ENCODE results near the gene VCAN. TPM values are rescaled to one million over a fixed set of nuclear protein-coding genes. Genes with fewer than 3 reads are reported as not detected.

The VCAN gene
- total and polyA plus RNA-seq, 4 donors: 0.97 to 15.6 (median 4.8) TPM

DNA sequence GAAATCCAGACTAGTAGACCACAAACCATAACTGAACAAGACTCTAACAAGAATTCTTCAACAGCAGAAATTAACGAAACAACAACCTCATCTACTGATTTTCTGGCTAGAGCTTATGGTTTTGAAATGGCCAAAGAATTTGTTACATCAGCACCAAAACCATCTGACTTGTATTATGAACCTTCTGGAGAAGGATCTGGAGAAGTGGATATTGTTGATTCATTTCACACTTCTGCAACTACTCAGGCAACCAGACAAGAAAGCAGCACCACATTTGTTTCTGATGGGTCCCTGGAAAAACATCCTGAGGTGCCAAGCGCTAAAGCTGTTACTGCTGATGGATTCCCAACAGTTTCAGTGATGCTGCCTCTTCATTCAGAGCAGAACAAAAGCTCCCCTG lies 68.6 kb downstream of the VCAN start:
- Histone ChIP-seq H3K4me1 (ENCODE audit: control insufficient read depth in 4 of 4, insufficient read depth in 4 of 4, low read length in 3 of 4) (no peaks in the 10 kb centered on the region), H3K9me3 (ENCODE audit: control insufficient read depth in 4 of 4, low read length in 3 of 4) (no peaks in the 10 kb centered on the region), H3K27me3 (ENCODE audit: control insufficient read depth in 4 of 4, insufficient read depth in 4 of 4, low read length in 3 of 4) (no peaks in the 10 kb centered on the region), H3K9ac (ENCODE audit: low read depth in 1 of 2, low read length in 2 of 2) (no peak overlapping the region), H3K27ac (ENCODE audit: low read depth in 1 of 2, low read length in 2 of 2) (no peak overlapping the region), H3K36me3 (ENCODE audit: control insufficient read depth in 4 of 4, insufficient read depth in 3 of 4, low read depth in 1 of 4, low read length in 3 of 4) (no peaks in the 10 kb centered on the region), H3K4me3 (ENCODE audit: low read depth in 1 of 3, low read length in 3 of 3) (no peak overlapping the region)
- TF ChIP-seq, protein P1, sequence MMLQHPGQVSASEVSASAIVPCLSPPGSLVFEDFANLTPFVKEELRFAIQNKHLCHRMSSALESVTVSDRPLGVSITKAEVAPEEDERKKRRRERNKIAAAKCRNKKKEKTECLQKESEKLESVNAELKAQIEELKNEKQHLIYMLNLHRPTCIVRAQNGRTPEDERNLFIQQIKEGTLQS (IDR thresholded peaks at IDR 0.05): no peak
- TF ChIP-seq, protein P2, sequence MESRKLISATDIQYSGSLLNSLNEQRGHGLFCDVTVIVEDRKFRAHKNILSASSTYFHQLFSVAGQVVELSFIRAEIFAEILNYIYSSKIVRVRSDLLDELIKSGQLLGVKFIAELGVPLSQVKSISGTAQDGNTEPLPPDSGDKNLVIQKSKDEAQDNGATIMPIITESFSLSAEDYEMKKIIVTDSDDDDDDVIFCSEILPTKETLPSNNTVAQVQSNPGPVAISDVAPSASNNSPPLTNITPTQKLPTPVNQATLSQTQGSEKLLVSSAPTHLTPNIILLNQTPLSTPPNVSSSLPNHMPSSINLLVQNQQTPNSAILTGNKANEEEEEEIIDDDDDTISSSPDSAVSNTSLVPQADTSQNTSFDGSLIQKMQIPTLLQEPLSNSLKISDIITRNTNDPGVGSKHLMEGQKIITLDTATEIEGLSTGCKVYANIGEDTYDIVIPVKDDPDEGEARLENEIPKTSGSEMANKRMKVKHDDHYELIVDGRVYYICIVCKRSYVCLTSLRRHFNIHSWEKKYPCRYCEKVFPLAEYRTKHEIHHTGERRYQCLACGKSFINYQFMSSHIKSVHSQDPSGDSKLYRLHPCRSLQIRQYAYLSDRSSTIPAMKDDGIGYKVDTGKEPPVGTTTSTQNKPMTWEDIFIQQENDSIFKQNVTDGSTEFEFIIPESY (IDR thresholded peaks at IDR 0.05): no peak
- TF ChIP-seq, protein P3, sequence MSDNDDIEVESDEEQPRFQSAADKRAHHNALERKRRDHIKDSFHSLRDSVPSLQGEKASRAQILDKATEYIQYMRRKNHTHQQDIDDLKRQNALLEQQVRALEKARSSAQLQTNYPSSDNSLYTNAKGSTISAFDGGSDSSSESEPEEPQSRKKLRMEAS (IDR thresholded peaks at IDR 0.05): no peak
- TF ChIP-seq RXRA (IDR thresholded peaks at IDR 0.05) (no peak), HNF4A (conservative IDR thresholded peaks at IDR 0.05) (no peak)
- 87% methylated on average over 2 of the region's 2 CpGs for WGBS
- no peak for DNase-seq (ENCODE audit: low spot score)

DNA sequence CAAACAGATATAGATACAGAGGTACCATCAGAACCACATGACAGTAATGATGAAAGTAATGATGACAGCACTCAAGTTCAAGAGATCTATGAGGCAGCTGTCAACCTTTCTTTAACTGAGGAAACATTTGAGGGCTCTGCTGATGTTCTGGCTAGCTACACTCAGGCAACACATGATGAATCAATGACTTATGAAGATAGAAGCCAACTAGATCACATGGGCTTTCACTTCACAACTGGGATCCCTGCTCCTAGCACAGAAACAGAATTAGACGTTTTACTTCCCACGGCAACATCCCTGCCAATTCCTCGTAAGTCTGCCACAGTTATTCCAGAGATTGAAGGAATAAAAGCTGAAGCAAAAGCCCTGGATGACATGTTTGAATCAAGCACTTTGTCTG lies 69.2 kb downstream of the VCAN start:
- TF ChIP-seq TAF1 (conservative IDR thresholded peaks at IDR 0.05) (no peak), EGR1 (IDR thresholded peaks at IDR 0.05; ENCODE audit: low read depth in 2 of 2) (no peak), FOXA2 (IDR thresholded peaks at IDR 0.05) (no peak), JUND (IDR thresholded peaks at IDR 0.05) (no peak), HNF4G (IDR thresholded peaks at IDR 0.05) (no peak), YY1 (IDR thresholded peaks at IDR 0.05) (no peak), HNF4A (conservative IDR thresholded peaks at IDR 0.05) (no peak), RAD21 (IDR thresholded peaks at IDR 0.05) (no peak), NR2F2 (IDR thresholded peaks at IDR 0.05) (no peak), RXRA (IDR thresholded peaks at IDR 0.05) (no peak), GABPA (IDR thresholded peaks at IDR 0.05 in 1 of 2, conservative IDR thresholded peaks at IDR 0.05 in 1 of 2) (no peak), SP1 (IDR thresholded peaks at IDR 0.05) (no peak), FOXA1 (IDR thresholded peaks at IDR 0.05) (no peak)
- TF ChIP-seq, protein P1 (IDR thresholded peaks at IDR 0.05): no peak
- TF ChIP-seq, protein P4, sequence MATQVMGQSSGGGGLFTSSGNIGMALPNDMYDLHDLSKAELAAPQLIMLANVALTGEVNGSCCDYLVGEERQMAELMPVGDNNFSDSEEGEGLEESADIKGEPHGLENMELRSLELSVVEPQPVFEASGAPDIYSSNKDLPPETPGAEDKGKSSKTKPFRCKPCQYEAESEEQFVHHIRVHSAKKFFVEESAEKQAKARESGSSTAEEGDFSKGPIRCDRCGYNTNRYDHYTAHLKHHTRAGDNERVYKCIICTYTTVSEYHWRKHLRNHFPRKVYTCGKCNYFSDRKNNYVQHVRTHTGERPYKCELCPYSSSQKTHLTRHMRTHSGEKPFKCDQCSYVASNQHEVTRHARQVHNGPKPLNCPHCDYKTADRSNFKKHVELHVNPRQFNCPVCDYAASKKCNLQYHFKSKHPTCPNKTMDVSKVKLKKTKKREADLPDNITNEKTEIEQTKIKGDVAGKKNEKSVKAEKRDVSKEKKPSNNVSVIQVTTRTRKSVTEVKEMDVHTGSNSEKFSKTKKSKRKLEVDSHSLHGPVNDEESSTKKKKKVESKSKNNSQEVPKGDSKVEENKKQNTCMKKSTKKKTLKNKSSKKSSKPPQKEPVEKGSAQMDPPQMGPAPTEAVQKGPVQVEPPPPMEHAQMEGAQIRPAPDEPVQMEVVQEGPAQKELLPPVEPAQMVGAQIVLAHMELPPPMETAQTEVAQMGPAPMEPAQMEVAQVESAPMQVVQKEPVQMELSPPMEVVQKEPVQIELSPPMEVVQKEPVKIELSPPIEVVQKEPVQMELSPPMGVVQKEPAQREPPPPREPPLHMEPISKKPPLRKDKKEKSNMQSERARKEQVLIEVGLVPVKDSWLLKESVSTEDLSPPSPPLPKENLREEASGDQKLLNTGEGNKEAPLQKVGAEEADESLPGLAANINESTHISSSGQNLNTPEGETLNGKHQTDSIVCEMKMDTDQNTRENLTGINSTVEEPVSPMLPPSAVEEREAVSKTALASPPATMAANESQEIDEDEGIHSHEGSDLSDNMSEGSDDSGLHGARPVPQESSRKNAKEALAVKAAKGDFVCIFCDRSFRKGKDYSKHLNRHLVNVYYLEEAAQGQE (IDR thresholded peaks at IDR 0.05): no peak
- TF ChIP-seq, protein P3 (IDR thresholded peaks at IDR 0.05): no peak
- TF ChIP-seq, protein P5, sequence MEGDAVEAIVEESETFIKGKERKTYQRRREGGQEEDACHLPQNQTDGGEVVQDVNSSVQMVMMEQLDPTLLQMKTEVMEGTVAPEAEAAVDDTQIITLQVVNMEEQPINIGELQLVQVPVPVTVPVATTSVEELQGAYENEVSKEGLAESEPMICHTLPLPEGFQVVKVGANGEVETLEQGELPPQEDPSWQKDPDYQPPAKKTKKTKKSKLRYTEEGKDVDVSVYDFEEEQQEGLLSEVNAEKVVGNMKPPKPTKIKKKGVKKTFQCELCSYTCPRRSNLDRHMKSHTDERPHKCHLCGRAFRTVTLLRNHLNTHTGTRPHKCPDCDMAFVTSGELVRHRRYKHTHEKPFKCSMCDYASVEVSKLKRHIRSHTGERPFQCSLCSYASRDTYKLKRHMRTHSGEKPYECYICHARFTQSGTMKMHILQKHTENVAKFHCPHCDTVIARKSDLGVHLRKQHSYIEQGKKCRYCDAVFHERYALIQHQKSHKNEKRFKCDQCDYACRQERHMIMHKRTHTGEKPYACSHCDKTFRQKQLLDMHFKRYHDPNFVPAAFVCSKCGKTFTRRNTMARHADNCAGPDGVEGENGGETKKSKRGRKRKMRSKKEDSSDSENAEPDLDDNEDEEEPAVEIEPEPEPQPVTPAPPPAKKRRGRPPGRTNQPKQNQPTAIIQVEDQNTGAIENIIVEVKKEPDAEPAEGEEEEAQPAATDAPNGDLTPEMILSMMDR (IDR thresholded peaks at IDR 0.05; ENCODE audit: low read depth, low read length, missing input control): no peak
- TF ChIP-seq, protein P2 (IDR thresholded peaks at IDR 0.05): no peak
- H3K4me3 ChIP-seq (ENCODE audit: low read depth in 1 of 3, low read length in 3 of 3): no peak overlapping the region
- 87% methylated on average over 3 of the region's 3 CpGs for WGBS
- no peaks in the 10 kb centered on the region for H3K9me3 ChIP-seq (ENCODE audit: control insufficient read depth in 4 of 4, low read length in 3 of 4)
- H3K36me3 ChIP-seq (ENCODE audit: control insufficient read depth in 4 of 4, insufficient read depth in 3 of 4, low read depth in 1 of 4, low read length in 3 of 4): no peaks in the 10 kb centered on the region
- H3K4me1 ChIP-seq (ENCODE audit: control insufficient read depth in 4 of 4, insufficient read depth in 4 of 4, low read length in 3 of 4): no peaks in the 10 kb centered on the region
- H3K27me3 ChIP-seq (ENCODE audit: control insufficient read depth in 4 of 4, insufficient read depth in 4 of 4, low read length in 3 of 4): no peaks in the 10 kb centered on the region
- DNase-seq (ENCODE audit: low spot score): no peak
- no peak overlapping the region for H3K9ac ChIP-seq (ENCODE audit: low read depth in 1 of 2, low read length in 2 of 2)
- H3K27ac ChIP-seq (ENCODE audit: low read depth in 1 of 2, low read length in 2 of 2): no peak overlapping the region

Data from liver (tissue), 9 donors.